HCT116 (cell line): Measurements from ENCODE around the gene DNMT3A.

ENCODE experiments used
- YY1 ChIP-seq: IDR thresholded peaks from 2 replicates; pipeline ENCODE4 v1.6.1; 2011; ENCODE audit warnings: low read length, low read depth, moderate library complexity, mild to moderate bottlenecking; ENCODE audit not compliant: insufficient replicate concordance; ENCODE audit errors: extremely low read depth
- ZNF274 ChIP-seq: fragments of 200-500 bp; sonication (Bioruptor generic); IDR thresholded peaks from 2 replicates; pipeline ENCODE4 v1.6.1; 2014; ENCODE audit warnings: mild to moderate bottlenecking, low read depth, low read length, inconsistent platforms

- no peak for TF ChIP-seq ZNF274
- TF ChIP-seq YY1: no peak
Observed at GRCh38 chr2:25234738-25235137, 107.0 kb downstream of the DNMT3A start.
